GM21381 (cell line): ENCODE measurements around the gene CSAG1.
"Not testable (repeated sequence)": the region's sequence is repeated elsewhere in the genome, so short reads cannot be mapped to it uniquely, and the experiment has no call there.

ENCODE experiments used
- ATAC-seq: cut with Tn5 transposase; IDR thresholded peaks from one replicate; pipeline ENCODE4 v1.9.1; 2021; ENCODE audit warnings: mild to moderate bottlenecking, moderate library complexity; ENCODE audit not compliant: unreplicated experiment

Gene CSAG1, protein sequence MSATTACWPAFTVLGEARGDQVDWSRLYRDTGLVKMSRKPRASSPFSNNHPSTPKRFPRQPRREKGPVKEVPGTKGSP

DNA sequence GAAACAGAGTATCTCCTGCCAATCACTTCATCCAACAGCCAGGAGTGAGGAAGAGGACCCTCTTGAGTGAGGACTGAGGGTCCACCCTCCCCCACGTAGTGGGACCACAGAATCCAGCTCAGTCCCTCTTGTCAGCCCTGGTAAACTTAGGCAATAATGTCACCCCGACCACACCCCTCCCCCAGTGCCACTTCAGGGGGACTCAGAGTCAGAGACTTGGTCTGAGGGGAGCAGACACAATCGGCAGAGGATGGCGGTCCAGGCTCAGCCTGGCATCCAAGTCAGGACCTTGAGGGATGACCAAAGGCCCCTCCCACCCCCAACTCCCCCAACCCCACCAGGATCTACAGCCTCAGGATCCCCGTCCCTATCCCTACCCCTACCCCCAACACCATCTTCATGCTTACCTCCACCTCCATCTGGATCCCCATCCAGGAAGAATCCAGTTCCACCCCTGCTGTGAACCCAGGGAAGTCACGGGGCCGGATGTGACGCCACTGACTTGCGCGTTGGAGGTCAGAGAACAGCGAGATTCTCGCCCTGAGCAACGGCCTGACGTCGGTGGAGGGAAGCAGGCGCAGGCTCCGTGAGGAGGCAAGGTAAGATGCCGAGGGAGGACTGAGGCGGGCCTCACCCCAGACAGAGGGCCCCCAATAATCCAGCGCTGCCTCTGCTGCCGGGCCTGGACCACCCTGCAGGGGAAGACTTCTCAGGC is at the start of gene CSAG1, which contains the start of gene MAGEA12:
TSS of gene CSAG1 (minus strand) at position 461 of the 715 bp plus-strand sequence. CDS start 1,261 bp downstream, outside the sequence.
TSS of gene MAGEA12 (plus strand) at position 497 of the 715 bp plus-strand sequence. CDS start 2,405 bp downstream, outside the sequence.
- ATAC-seq: no peak

DNA sequence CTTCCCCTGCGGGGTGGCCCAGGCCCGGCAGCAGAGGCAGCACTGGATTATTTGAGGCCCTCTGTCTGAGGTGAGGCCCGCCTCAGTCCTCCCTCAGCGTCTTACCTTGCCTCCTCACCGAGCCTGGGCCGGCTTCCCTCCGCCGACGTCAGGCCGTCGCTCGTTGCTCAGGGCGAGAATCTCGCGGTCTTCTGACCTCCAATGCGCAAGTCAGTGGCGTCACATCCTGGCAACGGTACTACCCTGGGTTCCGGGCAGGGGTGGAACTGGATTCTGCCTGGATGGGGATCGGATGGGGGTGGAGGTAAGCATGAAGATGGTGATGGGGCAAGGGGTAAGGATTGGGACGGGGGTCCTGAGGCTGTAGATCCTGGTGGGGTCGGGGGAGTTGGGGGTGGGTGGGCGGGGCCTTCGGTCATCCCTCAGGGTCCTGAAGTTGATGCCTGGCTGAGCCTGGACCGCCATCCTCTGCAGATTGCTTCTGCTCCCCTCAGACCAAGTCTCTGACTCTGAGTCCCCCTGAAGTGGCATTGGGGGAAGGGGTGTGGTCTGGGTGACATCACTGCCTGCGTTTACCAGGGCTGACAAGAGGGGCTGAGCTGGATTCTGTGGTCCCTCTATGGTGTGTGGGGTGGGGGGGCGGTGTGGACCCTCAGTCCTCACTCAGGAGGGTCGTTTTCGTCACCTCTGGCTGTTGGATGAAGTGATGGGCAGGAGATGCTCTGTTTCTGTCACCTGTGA is 36.2 kb upstream of the CSAG1 start, which contains the start of gene MAGEA6:
TSS of gene MAGEA6 (minus strand) at position 141 of the 741 bp plus-strand sequence. CDS start 2,039 bp downstream, outside the sequence.
- not testable (repeated sequence) for ATAC-seq

DNA sequence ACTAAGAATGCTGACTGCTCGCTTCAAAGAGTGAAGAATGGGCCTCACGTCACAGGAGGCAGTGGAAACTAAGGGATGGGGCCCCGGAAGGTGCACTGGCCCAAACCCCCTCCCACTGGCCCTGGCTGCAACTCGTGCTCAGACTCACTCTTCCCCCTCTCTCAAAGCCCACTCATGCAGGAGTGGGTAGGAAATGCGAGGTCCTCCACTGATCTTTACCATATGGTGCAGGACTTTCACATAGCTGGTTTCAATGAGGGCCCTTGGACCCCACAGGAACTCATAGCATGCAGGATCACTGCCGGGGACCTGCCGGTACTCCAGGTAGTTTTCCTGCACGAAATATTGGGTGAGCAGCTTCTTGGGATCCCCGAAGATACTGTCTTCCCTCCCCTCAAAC is 33.0 kb upstream of the CSAG1 start:
- not testable (repeated sequence) for ATAC-seq

DNA sequence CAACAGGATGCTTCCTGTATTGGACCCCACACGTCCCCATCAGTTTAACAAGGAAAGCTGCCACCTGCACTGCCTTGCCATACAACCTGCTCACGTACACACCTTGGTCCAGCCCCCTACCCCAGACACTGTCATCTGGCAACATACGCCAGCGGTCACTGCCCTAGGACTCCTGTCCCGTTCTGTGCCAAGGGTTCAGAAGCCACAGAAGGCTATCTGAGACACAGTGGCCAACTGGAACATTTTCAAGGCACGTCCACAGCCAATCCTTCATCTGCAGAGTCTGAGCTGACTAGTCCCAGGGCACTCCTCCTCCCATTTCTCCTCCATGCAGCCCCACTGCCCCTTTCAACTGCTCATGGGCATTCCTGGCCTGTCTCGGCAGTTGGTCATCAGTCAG is 28.1 kb upstream of the CSAG1 start:
- ATAC-seq: not testable (repeated sequence)

DNA sequence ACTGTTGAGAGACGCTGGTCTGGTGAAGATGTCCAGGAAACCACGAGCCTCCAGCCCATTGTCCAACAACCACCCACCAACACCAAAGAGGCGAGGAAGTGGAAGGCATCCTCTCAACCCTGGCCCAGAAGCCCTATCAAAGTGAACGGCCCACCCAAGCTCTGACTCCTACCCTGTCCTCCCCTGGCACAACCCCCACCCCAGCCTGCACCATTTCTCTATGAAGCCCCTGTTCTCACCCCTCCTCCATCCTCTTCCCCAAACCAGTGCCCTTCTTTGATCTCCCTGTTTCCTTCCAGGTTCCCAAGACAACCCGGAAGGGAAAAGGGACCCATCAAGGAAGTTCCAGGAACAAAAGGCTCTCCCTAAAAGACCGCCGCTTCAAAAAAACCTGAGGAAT is 26.0 kb upstream of the CSAG1 start:
- not testable (repeated sequence) for ATAC-seq

DNA sequence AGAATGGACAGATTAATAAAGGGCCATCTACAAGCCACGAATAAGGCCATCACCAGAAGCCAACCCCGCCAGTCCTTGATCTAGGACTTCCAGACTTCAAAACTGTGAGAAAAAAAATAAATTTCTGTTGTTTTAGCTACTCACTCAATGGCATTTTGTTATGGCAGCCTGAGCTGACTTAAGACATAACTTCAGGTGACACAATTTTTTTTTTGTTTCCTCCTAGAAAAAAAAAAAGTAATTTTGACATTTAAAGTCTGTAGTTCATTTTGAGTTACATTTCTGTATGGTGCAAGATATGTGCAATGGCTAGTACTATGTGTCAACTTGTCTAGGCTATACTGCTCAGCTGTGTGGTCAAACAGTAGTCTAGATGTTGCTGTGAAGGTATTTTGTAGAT is 25.4 kb upstream of the CSAG1 start, which contains the start of gene CSAG3:
TSS of gene CSAG3 (plus strand) at position 301 of the 400 bp plus-strand sequence.
- not testable (repeated sequence) for ATAC-seq

DNA sequence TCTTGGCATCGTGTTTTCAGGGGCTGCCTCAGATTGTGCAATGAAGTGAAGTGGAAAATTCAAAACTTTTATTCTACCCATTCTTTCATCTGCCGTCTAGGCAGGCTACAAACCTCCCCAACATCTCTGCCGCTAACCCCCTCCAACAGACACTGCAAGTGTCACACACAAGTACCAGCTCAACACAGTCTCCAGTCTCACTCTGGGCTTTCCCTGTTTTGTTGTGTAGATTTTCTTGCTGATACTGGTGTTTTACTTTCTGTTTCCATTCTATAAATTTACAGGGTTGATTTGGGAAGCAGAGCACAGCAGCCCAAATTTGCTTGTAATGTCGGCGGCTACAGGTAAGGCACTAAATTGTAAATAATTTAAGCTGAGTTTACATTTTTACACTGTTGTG is 21.4 kb upstream of the CSAG1 start:
- not testable (repeated sequence) for ATAC-seq

DNA sequence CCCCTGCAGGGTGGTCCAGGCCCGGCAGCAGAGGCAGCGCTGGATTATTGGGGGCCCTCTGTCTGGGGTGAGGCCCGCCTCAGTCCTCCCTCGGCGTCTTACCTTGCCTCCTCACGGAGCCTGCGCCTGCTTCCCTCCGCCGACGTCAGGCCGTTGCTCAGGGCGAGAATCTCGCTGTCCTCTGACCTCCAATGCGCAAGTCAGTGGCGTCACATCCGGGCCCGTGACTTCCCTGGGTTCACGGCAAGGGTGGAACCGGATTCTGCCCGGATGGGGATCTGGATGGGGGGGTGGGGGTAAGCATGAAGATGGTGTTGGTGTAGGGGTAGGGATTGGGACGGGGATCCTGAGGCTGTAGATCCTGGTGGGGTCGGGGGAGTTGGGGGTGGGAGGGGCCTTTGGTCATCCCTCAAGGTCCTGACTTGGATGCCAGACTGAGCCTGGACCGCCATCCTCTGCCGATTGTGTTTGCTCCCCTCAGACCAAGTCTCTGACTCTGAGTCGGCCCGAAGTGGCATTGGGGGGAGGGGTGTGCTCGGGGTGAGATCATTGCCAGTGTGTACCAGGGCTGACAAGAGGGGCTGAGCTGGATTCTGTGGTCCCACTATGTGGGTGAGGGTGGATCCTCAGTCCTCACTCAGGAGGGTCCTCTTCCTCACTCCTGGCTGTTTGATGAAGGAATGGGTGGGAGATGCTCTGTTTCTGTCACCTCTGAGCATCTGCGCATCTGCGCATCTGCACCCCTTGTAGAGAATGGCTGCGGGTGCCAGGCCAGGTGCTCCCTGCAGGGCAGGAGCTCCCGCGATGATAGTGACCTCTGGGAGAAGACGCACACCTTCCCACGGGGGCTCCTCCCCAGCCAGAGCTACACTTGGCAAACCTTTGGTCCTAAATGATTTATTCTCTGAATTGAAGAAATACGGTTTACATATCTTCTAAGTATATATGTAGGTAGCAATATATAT is 20.4 kb upstream of the CSAG1 start, which contains the start of gene MAGEA2:
TSS of gene MAGEA2 (minus strand) at position 157 of the 965 bp plus-strand sequence. CDS start 2,479 bp downstream, outside the sequence.
- not testable (repeated sequence) for ATAC-seq

DNA sequence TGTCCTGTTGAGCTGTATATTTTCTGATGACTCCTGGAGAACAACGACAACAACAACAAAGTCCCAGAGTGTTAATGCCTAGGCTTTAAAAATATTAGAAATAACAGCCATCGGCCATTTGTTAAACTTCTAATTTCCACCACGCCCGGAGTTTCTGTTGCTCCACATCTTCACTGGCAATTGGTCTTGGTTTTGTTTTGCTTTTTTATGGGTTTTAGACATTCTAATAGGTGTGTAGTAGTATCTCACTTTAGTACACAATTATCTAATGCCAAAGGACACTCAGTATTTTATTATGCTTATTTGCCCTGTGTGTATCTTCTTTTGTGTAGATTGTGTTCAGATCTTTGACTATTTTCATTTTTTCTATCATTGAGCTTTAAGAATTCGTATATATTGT is 5.0 kb upstream of the CSAG1 start:
- ATAC-seq: no peak

DNA sequence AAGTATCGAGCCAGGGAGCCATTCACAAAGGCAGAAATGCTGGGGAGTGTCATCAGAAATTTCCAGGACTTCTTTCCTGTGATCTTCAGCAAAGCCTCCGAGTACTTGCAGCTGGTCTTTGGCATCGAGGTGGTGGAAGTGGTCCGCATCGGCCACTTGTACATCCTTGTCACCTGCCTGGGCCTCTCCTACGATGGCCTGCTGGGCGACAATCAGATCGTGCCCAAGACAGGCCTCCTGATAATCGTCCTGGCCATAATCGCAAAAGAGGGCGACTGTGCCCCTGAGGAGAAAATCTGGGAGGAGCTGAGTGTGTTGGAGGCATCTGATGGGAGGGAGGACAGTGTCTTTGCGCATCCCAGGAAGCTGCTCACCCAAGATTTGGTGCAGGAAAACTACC is 3.0 kb upstream of the CSAG1 start:
- not testable (repeated sequence) for ATAC-seq

DNA sequence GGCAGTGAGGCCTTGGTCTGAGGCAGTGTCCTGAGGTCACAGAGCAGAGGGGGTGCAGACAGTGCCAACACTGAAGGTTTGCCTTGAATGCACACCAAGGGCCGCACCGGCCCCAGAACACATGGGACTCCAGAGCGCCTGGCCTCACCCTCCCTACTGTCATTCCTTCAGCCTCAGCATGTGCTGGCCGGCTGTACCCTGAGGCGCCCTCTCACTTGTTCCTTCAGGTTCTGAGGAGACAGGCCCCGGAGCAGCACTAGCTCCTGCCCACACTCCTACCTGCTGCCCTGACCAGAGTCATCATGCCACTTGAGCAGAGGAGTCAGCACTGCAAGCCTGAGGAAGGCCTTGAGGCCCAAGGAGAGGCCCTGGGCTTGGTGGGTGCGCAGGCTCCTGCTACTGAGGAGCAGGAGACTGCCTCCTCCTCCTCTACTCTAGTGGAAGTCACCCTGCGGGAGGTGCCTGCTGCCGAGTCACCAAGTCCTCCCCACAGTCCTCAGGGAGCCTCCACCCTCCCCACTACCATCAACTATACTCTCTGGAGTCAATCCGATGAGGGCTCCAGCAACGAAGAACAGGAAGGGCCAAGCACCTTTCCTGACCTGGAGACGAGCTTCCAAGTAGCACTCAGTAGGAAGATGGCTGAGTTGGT is 2.5 kb upstream of the CSAG1 start:
- ATAC-seq: no peak

DNA sequence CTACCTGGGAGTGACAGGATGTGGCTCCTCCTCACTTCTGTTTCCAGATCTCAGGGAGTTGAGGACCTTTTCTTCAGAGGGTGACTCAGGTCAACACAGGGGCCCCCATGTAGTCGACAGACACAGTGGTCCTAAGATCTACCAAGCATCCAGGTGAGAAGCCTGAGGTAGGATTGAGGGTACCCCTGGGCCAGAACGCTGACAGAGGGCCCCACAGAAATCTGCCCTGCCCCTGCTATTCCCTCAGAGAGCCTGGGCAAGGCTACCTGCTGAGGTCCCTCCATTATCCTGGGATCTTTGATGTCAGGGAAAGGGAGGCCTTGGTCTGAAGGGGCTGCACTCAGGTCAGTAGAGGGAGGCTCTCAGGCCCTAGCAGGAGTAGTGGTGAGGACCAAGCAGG is 1.6 kb upstream of the CSAG1 start:
- no peak for ATAC-seq

DNA sequence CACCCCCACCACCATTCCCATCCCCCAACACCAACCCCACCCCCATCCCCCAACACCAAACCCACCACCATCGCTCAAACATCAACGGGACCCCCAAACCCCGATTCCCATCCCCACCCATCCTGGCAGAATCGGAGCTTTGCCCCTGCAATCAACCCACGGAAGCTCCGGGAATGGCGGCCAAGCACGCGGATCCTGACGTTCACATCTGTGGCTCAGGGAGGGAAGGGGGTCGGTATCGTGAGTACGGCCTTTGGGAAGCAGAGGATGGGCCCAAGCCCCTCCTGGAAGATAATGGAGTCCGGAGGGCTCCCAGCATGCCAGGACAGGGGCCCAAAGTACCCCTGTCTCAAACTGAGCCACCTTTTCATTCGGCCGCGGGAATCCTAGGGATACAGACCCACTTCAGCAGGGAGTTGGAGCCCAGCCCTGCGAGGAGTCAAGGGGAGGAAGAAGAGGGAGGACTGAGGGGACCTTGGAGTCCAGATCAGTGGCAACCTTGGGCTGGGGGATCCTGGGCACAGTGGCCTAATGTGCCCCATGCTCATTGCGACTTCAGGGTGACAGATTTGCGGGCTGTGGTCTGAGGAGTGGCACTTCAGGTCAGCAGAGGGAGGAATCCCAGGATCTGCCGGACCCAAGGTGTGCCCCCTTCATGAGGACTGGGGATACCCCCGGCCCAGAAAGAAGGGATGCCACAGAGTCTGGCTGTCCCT is 780 bp upstream of the CSAG1 start:
- not testable (repeated sequence) for ATAC-seq

DNA sequence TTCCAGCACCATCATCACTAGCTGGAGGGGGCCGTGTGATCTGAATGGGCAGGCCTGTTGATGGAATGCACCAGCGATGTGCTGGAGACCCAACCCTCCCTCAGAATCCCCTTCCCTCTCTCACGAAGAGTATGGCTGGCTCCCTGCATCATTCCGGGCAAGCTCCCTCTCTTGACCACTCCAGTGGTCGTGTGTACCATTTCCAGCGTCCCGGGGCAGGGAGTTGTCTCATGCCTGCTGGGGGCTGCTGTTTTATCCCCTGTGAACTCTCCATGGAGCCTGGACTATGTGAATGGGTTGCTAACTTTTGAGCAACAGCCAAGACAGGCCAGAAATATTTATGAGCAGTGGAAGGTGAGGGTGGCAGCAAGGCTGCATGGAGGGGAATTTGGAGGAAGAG is 8.1 kb downstream of the CSAG1 start:
- no peak for ATAC-seq

DNA sequence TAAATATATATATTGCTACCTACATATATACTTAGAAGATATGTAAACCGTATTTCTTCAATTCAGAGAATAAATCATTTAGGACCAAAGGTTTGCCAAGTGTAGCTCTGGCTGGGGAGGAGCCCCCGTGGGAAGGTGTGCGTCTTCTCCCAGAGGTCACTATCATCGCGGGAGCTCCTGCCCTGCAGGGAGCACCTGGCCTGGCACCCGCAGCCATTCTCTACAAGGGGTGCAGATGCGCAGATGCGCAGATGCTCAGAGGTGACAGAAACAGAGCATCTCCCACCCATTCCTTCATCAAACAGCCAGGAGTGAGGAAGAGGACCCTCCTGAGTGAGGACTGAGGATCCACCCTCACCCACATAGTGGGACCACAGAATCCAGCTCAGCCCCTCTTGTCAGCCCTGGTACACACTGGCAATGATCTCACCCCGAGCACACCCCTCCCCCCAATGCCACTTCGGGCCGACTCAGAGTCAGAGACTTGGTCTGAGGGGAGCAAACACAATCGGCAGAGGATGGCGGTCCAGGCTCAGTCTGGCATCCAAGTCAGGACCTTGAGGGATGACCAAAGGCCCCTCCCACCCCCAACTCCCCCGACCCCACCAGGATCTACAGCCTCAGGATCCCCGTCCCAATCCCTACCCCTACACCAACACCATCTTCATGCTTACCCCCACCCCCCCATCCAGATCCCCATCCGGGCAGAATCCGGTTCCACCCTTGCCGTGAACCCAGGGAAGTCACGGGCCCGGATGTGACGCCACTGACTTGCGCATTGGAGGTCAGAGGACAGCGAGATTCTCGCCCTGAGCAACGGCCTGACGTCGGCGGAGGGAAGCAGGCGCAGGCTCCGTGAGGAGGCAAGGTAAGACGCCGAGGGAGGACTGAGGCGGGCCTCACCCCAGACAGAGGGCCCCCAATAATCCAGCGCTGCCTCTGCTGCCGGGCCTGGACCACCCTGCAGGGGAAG is 19.4 kb downstream of the CSAG1 start, which contains the start of gene MAGEA2B:
TSS of gene MAGEA2B (plus strand) at position 814 of the 973 bp plus-strand sequence. CDS start 2,479 bp downstream, outside the sequence.
- ATAC-seq: not testable (repeated sequence)

DNA sequence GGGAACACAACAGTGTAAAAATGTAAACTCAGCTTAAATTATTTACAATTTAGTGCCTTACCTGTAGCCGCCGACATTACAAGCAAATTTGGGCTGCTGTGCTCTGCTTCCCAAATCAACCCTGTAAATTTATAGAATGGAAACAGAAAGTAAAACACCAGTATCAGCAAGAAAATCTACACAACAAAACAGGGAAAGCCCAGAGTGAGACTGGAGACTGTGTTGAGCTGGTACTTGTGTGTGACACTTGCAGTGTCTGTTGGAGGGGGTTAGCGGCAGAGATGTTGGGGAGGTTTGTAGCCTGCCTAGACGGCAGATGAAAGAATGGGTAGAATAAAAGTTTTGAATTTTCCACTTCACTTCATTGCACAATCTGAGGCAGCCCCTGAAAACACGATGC is 20.3 kb downstream of the CSAG1 start:
- not testable (repeated sequence) for ATAC-seq

DNA sequence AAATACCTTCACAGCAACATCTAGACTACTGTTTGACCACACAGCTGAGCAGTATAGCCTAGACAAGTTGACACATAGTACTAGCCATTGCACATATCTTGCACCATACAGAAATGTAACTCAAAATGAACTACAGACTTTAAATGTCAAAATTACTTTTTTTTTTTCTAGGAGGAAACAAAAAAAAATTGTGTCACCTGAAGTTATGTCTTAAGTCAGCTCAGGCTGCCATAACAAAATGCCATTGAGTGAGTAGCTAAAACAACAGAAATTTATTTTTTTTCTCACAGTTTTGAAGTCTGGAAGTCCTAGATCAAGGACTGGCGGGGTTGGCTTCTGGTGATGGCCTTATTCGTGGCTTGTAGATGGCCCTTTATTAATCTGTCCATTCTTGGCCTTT is 24.3 kb downstream of the CSAG1 start, which contains the start of gene CSAG2:
TSS of gene CSAG2 (minus strand) at position 101 of the 400 bp plus-strand sequence. CDS start 161 bp downstream, outside the sequence.
- not testable (repeated sequence) for ATAC-seq

DNA sequence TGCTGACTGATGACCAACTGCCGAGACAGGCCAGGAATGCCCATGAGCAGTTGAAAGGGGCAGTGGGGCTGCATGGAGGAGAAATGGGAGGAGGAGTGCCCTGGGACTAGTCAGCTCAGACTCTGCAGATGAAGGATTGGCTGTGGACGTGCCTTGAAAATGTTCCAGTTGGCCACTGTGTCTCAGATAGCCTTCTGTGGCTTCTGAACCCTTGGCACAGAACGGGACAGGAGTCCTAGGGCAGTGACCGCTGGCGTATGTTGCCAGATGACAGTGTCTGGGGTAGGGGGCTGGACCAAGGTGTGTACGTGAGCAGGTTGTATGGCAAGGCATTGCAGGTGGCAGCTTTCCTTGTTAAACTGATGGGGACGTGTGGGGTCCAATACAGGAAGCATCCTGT is 27.0 kb downstream of the CSAG1 start:
- ATAC-seq: not testable (repeated sequence)
